HG03442 (cell line): ENCODE results near the gene ST6GAL2.

ENCODE experiments used
- ATAC-seq: cut with Tn5 transposase; IDR thresholded peaks from one replicate; pipeline ENCODE4 v1.9.1; 2021; ENCODE audit warnings: mild to moderate bottlenecking, moderate library complexity; ENCODE audit not compliant: unreplicated experiment

Gene ST6GAL2

DNA sequence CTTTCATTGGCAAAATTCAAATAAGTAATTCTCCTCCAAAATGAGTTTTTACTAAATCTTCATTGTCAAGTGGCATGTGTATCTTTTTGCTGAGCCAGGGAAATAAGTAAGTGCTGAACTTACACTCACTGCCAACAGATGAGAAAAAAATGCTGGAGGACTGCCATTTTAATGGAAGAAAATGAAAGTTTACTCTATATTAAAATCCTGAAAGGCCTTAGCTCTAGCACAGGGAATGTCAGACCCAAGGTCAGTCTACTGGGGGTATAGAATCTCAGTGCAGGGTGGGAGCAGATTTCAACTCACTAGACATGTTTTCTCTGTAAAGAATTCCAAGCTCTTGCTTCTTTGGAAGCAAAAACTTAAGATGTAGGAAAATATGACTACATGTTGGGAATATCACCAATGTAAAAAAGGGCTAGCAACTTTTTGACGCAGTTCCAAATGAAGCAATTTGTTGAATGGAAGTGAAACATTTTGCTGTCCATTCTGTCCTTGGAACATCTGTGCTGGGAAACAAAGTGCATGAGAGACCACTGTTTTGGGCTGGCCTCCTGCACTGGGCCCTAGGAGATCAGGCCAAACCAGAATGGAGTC lies 127.0 kb downstream of the ST6GAL2 start:
- no peak for ATAC-seq
